Caco-2 (cell line): ENCODE results near the gene DOK7. TPM values are rescaled to one million over a fixed set of nuclear protein-coding genes. Genes with fewer than 3 reads are reported as not detected.

ENCODE experiments used
- BruUV-seq: library from RNA; stranded (reverse); fragments of 400-500 nt; replicated peaks from 2 replicates; lab custom pipeline; 2021; lab: Mats Ljungman, UMichigan
- CTCF ChIA-PET: fragments of 300-600 bp; sonication (Branson Sonifier 250); formaldehyde crosslinking; loops from one replicate; lab custom pipeline; 2022; ENCODE audit warnings: antibody characterized with exemption; lab: Charles Lee
- POLR2A ChIA-PET: fragments of 300-600 bp; sonication (Branson Sonifier 250); formaldehyde crosslinking; loops from one replicate; lab custom pipeline; 2022; ENCODE audit warnings: antibody characterized with exemption; lab: Charles Lee
- DNase-seq, 2 experiments: peaks; one replicate each; pipeline versions ENCODE4 v3.0.0 to v3.0.0-alpha.2; 2020 to 2022
- H3K27me3 ChIP-seq: replicated peaks from 2 replicates; pipeline ENCODE4 v1.6.0; 2011; ENCODE audit warnings: low read length; ENCODE audit not compliant: control insufficient read depth, insufficient read depth
- H3K36me3 ChIP-seq: 2 replicates; pipeline ENCODE4 v1.5.1; 2011; ENCODE audit warnings: low read length; ENCODE audit not compliant: control insufficient read depth, insufficient read depth
- H3K4me1 ChIP-seq: fragments of 250-450 bp; sonication (Bioruptor Pico); 2 replicates; pipeline ENCODE4 v1.5.1; 2020; ENCODE audit warnings: mild to moderate bottlenecking
- H3K4me3 ChIP-seq: 2 replicates; pipeline ENCODE4 v1.5.1; 2011; ENCODE audit warnings: low read depth, mild to moderate bottlenecking, control low read depth, low read length
- H3K9me3 ChIP-seq: fragments of 250-450 bp; sonication (Bioruptor Pico); 2 replicates; pipeline ENCODE4 v1.5.1; 2020; ENCODE audit warnings: mild to moderate bottlenecking, moderate library complexity
- H3K27ac Mint-ChIP-seq: one replicate; pipeline ENCODE4 v1.8.0; 2022; ENCODE audit warnings: mixed read lengths; ENCODE audit not compliant: unreplicated experiment
- H3K27me3 Mint-ChIP-seq: one replicate; pipeline ENCODE4 v1.8.0; 2022; ENCODE audit warnings: mixed read lengths; ENCODE audit not compliant: insufficient read depth, unreplicated experiment
- H3K36me3 Mint-ChIP-seq: one replicate; pipeline ENCODE4 v1.8.0; 2022; ENCODE audit warnings: mild to moderate bottlenecking, mixed read lengths; ENCODE audit not compliant: insufficient read depth, unreplicated experiment
- H3K4me1 Mint-ChIP-seq: one replicate; pipeline ENCODE4 v1.8.0; 2022; ENCODE audit warnings: low read depth, mixed read lengths; ENCODE audit not compliant: unreplicated experiment
- H3K4me3 Mint-ChIP-seq: one replicate; pipeline ENCODE4 v1.8.0; 2022; ENCODE audit warnings: mild to moderate bottlenecking, moderate library complexity, mixed read lengths; ENCODE audit not compliant: unreplicated experiment
- H3K9me3 Mint-ChIP-seq: one replicate; pipeline ENCODE4 v1.8.0; 2022; ENCODE audit warnings: mixed read lengths; ENCODE audit not compliant: unreplicated experiment
- CTCF ChIP-seq, 2 experiments: fragments of 200-600 bp in 1 of 2; IDR thresholded peaks; 1 replicate in 1 of 2; 2 replicates in 1 of 2; pipeline versions ENCODE4 v1.5.1 to v1.8.0; 2011 to 2022; ENCODE audit warnings: antibody characterized with exemption in 1 of 2, control low read depth in 1 of 2, inconsistent platforms in 1 of 2, low read depth in 1 of 2, low read length in 1 of 2, mild to moderate bottlenecking in 1 of 2, moderate library complexity in 1 of 2; ENCODE audit not compliant: insufficient read depth in 1 of 2, severe bottlenecking in 1 of 2, unreplicated experiment in 1 of 2
- intact Hi-C: fragments of 100-400 bp; cut with micrococcal nuclease; formaldehyde crosslinking; loops from one replicate; pipeline ENCODE4 v1.10.0; 2022; ENCODE audit not compliant: unreplicated experiment
- total RNA-seq: library from RNA; stranded (reverse); gene quantifications from 2 replicates; pipeline ENCODE4 v1.2.3, GENCODE V29; 2022

DOK7 gene
- total RNA-seq, 1 experiment from 2014 or later: 0.29 TPM

- no peaks in the 10 kb centered on the region for H3K4me1 Mint-ChIP-seq
- ChIA-PET POLR2A (no interaction called here), CTCF (no interaction called here)
- intact Hi-C loops: no loop called here
- BruUV-seq: no TSS peak
- TF ChIP-seq CTCF (IDR thresholded peaks at IDR 0.05; ENCODE audit: insufficient read depth in 1 of 2, low read depth in 1 of 2, low read length in 1 of 2, severe bottlenecking in 1 of 2, unreplicated experiment in 1 of 2): no peak
- H3K36me3 Mint-ChIP-seq: no peaks in the 10 kb centered on the region
- Histone ChIP-seq H3K27me3 (no peaks in the 10 kb centered on the region), H3K9me3 (no peaks in the 10 kb centered on the region), H3K4me3 (no peak overlapping the region), H3K36me3 (no peaks in the 10 kb centered on the region), H3K4me1 (no peaks in the 10 kb centered on the region)
- H3K27me3 Mint-ChIP-seq: no peaks in the 10 kb centered on the region
- no peak overlapping the region for H3K27ac Mint-ChIP-seq
- H3K9me3 Mint-ChIP-seq: no peaks in the 10 kb centered on the region
- no peak for DNase-seq
- no peak overlapping the region for H3K4me3 Mint-ChIP-seq
Measured at GRCh38 chr4:3433138-3433869, 29.8 kb upstream of the DOK7 start.

- no peaks in the 10 kb centered on the region for H3K9me3 Mint-ChIP-seq
- no peaks in the 10 kb centered on the region for H3K4me1 Mint-ChIP-seq
- Histone ChIP-seq H3K4me1 (no peaks in the 10 kb centered on the region), H3K4me3 (no peak overlapping the region), H3K27me3 (no peaks in the 10 kb centered on the region), H3K9me3 (no peaks in the 10 kb centered on the region), H3K36me3 (no peaks in the 10 kb centered on the region)
- ChIA-PET POLR2A (no interaction called here), CTCF (interaction anchor here (0.6 kb wide), 1 partner anchor 91 kb away, joined by 3 read pairs; no protein-coding TSS in a partner anchor)
- no peaks in the 10 kb centered on the region for H3K27me3 Mint-ChIP-seq
- intact Hi-C loops: no loop called here
- no peak for DNase-seq
- no peak overlapping the region for H3K27ac Mint-ChIP-seq
- TF ChIP-seq CTCF (IDR thresholded peaks at IDR 0.05; ENCODE audit: insufficient read depth in 1 of 2, low read depth in 1 of 2, low read length in 1 of 2, severe bottlenecking in 1 of 2, unreplicated experiment in 1 of 2): no peak
- H3K36me3 Mint-ChIP-seq: no peaks in the 10 kb centered on the region
- H3K4me3 Mint-ChIP-seq: no peak overlapping the region
- no TSS peak for BruUV-seq
Measured at GRCh38 chr4:3434881-3435685, 28.0 kb upstream of the DOK7 start.

- H3K9me3 ChIP-seq: no peaks in the 10 kb centered on the region
- no peaks in the 10 kb centered on the region for H3K36me3 Mint-ChIP-seq
- no peaks in the 10 kb centered on the region for H3K4me1 Mint-ChIP-seq
- H3K27me3 Mint-ChIP-seq: no peaks in the 10 kb centered on the region
- no peak overlapping the region for H3K4me3 Mint-ChIP-seq
- H3K9me3 Mint-ChIP-seq: no peaks in the 10 kb centered on the region
- intact Hi-C loops: no loop called here
- H3K4me1 ChIP-seq: no peaks in the 10 kb centered on the region
- DNase-seq: no peak
- no peak for TF ChIP-seq CTCF (IDR thresholded peaks at IDR 0.05; ENCODE audit: insufficient read depth in 1 of 2, low read depth in 1 of 2, low read length in 1 of 2, severe bottlenecking in 1 of 2, unreplicated experiment in 1 of 2)
- BruUV-seq: no TSS peak
- H3K4me3 ChIP-seq: no peak overlapping the region
- H3K27ac Mint-ChIP-seq: no peak overlapping the region
- ChIA-PET CTCF (no interaction called here), POLR2A (no interaction called here)
- H3K36me3 ChIP-seq: no peaks in the 10 kb centered on the region
- no peaks in the 10 kb centered on the region for H3K27me3 ChIP-seq
Measured at GRCh38 chr4:3435686-3435956, 27.5 kb upstream of the DOK7 start.
